ENCODE data around the gene GALNT9.
A peak's percentile ranks its signal among the peaks of the same experiment; 100 is the strongest.

Gene GALNT9

DNA sequence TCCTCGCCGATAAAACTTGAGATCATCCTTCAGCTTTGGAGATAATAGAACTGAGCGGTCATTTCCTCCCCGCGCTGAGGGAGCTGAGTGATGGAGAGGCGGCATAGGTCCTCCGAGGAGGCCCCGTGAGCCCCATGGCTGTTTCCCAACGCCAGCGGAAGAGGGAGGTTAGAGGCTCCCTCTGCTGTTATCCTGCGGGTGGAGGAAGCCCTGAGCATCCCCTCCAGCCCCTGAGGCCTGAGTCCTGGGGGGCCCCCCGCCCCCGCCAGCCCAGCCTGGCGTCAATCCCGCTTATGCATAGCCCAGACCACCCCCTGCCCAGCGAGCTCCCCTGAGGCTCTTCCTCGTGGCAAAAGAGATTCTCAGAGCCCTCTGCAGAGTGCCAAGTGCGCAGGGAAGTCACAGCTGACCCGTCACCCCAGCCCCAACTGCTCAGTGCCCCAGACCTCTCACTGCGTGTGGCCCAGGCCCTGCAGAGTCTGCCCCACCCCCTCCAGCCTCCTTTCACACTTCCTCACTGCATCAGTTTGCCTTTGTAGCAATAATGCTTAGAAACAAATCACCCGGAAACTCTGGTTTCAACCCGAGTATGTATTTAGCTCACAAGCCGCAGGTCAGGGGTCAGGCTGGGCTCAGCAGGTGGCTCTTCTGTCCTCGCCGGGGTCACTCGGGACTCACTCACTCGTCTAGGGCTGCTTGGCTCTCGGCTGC is 44.7 kb upstream of the GALNT9 start:
- TF ChIP-seq, protein P1, sequence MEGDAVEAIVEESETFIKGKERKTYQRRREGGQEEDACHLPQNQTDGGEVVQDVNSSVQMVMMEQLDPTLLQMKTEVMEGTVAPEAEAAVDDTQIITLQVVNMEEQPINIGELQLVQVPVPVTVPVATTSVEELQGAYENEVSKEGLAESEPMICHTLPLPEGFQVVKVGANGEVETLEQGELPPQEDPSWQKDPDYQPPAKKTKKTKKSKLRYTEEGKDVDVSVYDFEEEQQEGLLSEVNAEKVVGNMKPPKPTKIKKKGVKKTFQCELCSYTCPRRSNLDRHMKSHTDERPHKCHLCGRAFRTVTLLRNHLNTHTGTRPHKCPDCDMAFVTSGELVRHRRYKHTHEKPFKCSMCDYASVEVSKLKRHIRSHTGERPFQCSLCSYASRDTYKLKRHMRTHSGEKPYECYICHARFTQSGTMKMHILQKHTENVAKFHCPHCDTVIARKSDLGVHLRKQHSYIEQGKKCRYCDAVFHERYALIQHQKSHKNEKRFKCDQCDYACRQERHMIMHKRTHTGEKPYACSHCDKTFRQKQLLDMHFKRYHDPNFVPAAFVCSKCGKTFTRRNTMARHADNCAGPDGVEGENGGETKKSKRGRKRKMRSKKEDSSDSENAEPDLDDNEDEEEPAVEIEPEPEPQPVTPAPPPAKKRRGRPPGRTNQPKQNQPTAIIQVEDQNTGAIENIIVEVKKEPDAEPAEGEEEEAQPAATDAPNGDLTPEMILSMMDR (IDR thresholded peaks at IDR 0.05; ENCODE audit: low read depth, low read length) = peak; percentile 16
- in situ Hi-C loops (cut with HindIII; ENCODE audit: low sequenced_read_pairs) = no loop called here
- no peak for DNase-seq (ENCODE audit: low read depth, low spot score)
- H3K4me3 ChIP-seq (ENCODE audit: low read depth, low read length) = no peak overlapping the region

DNA sequence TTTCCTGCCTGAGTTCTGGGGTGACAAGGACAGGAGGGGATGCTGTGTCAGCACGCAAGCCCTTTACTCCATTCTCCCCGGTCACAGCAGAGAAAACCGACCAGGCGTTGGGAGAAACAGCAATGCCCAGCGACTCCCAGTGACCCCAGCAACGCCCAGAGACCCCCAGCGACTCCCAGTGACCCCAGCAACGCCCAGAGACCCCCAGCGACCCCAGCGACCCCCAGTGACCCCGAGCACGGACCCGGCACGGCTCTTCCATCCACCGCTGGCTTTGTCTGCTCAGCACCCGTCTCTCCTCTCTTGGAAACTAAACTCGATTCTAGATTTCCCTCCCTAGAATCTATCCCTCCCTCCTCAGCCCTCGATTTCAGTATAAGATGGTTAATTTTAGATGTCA is 38.5 kb upstream of the GALNT9 start:
- TF ChIP-seq, protein P1 (IDR thresholded peaks at IDR 0.05; ENCODE audit: low read depth, low read length) = no peak
- DNase-seq (ENCODE audit: low read depth, low spot score) = no peak
- in situ Hi-C loops (cut with HindIII; ENCODE audit: low sequenced_read_pairs) = no loop called here
- no peak overlapping the region for H3K4me3 ChIP-seq (ENCODE audit: low read depth, low read length)

DNA sequence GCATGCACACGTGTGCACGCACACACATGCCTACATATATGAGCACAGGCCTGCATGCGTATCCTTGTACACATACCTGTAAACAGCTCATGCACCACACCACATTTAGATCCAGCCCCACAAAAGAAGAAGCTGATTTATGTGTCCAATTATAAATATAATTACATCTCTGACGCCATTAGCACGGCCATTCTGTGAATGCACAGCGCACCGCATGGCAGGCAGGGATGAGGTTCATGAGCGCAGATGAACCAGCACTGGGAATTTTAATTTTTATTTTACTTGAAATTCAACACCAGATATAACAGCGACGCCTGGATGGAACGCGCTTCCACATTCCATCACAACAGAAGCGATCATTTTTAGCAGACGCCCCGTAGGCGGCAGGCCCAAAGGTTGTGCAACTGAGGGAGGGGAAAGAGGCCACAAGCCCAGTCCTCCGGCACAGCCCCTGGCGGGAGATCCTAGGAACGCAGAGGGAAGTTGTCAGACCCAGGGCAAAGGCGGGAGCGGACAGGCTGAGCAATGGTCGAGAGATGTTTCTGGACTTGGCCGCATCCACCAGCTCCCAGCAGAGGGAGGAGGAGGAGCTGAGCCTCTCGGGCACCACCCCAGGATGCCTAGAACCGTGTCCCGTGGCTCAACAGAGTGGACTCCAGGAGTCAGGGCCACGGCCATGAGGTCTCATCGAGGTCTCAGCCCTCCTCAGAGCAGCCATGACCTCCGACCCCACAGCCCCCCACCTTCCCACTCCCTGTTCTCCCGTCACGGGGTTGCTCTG is 37.9 kb upstream of the GALNT9 start:
- in situ Hi-C loops (cut with HindIII; ENCODE audit: low sequenced_read_pairs) = no loop called here
- TF ChIP-seq, protein P1 (IDR thresholded peaks at IDR 0.05; ENCODE audit: low read depth, low read length) = no peak
- DNase-seq (ENCODE audit: low read depth, low spot score) = no peak
- H3K4me3 ChIP-seq (ENCODE audit: low read depth, low read length) = no peak overlapping the region

DNA sequence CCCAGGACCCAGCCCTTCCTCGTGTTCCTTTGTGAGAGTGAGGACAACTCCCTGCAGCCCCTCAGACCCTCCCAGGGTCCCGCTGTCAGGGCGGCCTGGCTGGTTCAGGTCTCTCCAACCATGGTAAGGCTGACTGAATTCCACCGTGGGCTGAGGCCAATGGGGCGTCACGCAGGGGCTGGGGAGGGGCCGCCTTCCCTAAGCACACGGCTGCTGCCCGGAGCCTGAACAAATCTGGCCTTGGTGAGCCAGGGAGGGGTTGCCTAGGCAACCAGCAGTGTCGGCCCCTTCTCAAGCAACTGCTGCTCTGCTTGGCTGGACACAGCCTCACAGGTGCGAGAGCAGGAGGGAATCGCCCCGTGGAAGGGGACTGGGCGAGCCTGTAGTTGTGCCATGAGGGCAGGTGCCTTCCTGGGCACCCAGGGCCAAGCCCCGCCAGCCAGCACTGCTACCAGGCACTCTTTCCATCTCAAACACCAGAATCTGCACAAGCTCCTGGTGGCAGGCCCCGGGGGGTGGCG is 37.0 kb upstream of the GALNT9 start:
- DNase-seq (ENCODE audit: low read depth, low spot score) = no peak
- in situ Hi-C loops (cut with HindIII; ENCODE audit: low sequenced_read_pairs) = no loop called here
- TF ChIP-seq, protein P1 (IDR thresholded peaks at IDR 0.05; ENCODE audit: low read depth, low read length) = no peak
- no peak overlapping the region for H3K4me3 ChIP-seq (ENCODE audit: low read depth, low read length)

DNA sequence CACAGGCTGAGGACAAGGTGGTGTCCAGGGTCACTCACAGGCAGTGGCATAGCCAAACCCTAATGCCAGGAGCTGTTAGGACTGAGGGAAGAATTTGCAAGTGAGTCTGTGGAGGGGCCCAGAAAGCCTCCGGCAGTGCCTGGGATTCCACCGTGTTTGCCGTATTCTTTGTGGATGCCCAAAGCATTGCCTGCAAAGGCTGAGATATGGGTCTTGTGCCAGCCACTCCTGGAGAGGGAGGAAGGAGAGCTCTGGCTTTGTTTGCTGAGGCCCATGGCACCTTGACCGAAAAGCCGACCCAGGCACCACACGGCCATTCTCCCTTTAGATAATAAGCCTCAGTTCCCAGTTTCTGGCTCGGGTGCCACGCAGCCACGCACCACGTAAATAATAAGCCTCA is 35.8 kb upstream of the GALNT9 start:
- TF ChIP-seq, protein P1 (IDR thresholded peaks at IDR 0.05; ENCODE audit: low read depth, low read length) = no peak
- no peak overlapping the region for H3K4me3 ChIP-seq (ENCODE audit: low read depth, low read length)
- no peak for DNase-seq (ENCODE audit: low read depth, low spot score)
- in situ Hi-C loops (cut with HindIII; ENCODE audit: low sequenced_read_pairs) = no loop called here

DNA sequence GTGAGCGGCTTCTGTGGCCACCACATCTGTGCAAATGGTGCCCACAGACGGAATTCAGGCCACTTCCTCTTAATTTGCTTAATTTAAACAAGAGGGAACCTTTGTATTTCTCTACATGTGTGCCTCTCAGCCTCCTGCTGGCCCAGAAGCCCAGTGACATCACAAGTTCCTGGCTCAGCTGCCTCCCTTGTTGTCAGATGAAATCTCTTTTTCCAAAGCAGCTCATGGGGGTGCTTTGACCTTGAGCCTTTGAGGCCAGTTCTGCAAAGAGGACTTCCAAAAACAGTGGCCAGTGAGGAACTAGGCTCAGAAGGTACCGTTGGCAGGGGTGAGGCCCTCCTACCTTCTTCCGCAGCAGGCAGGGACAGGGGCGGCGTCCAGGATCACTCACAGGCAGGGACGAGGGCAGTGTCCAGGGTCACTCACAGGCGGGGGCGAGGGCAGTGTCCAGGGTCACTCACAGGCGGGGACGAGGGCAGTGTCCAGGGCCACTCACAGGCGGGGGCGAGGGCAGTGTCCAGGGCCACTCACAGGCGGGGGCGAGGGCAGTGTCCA is 35.0 kb upstream of the GALNT9 start:
- in situ Hi-C loops (cut with HindIII; ENCODE audit: low sequenced_read_pairs) = no loop called here
- no peak for DNase-seq (ENCODE audit: low read depth, low spot score)
- no peak overlapping the region for H3K4me3 ChIP-seq (ENCODE audit: low read depth, low read length)
- TF ChIP-seq, protein P1 (IDR thresholded peaks at IDR 0.05; ENCODE audit: low read depth, low read length) = no peak
